ENCODE results near the gene GMNC.

Gene GMNC

GRCh38 chr3:190847436-190847835, 15.1 kb downstream of the GMNC start:
- Histone ChIP-seq H3K4me1 (ENCODE audit: insufficient read depth, low read length) (no peaks in the 10 kb centered on the region), H3K27ac (ENCODE audit: low read length) (no peak overlapping the region), H3K79me2 (ENCODE audit: insufficient read depth, low read length) (no peaks in the 10 kb centered on the region), H3K9ac (ENCODE audit: low read depth, low read length) (no peak overlapping the region), H4K20me1 (ENCODE audit: insufficient read depth, low read length) (no peaks in the 10 kb centered on the region), H3K36me3 (ENCODE audit: insufficient read depth, low read length) (no peaks in the 10 kb centered on the region), H3K4me2 (ENCODE audit: insufficient read depth, low read length) (no peak overlapping the region), H3K27me3 (ENCODE audit: insufficient read depth, low read length, poor library complexity) (no peaks in the 10 kb centered on the region), H2AFZ (ENCODE audit: low read depth, low read length) (no peak overlapping the region), H3K9me3 (ENCODE audit: insufficient read depth, low read length, severe bottlenecking) (no peaks in the 10 kb centered on the region), H3K4me3 (ENCODE audit: low read depth in 1 of 2, low read length in 2 of 2) (no peak overlapping the region)
- TF ChIP-seq, protein P1, sequence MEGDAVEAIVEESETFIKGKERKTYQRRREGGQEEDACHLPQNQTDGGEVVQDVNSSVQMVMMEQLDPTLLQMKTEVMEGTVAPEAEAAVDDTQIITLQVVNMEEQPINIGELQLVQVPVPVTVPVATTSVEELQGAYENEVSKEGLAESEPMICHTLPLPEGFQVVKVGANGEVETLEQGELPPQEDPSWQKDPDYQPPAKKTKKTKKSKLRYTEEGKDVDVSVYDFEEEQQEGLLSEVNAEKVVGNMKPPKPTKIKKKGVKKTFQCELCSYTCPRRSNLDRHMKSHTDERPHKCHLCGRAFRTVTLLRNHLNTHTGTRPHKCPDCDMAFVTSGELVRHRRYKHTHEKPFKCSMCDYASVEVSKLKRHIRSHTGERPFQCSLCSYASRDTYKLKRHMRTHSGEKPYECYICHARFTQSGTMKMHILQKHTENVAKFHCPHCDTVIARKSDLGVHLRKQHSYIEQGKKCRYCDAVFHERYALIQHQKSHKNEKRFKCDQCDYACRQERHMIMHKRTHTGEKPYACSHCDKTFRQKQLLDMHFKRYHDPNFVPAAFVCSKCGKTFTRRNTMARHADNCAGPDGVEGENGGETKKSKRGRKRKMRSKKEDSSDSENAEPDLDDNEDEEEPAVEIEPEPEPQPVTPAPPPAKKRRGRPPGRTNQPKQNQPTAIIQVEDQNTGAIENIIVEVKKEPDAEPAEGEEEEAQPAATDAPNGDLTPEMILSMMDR (IDR thresholded peaks at IDR 0.05; ENCODE audit: borderline replicate concordance, extremely low read depth, low read length, poor library complexity, severe bottlenecking) = no peak
- no peak for TF ChIP-seq EZH2 (IDR thresholded peaks at IDR 0.05; ENCODE audit: borderline replicate concordance, low read depth, low read length, severe bottlenecking)
- no peak for DNase-seq
- ATAC-seq (ENCODE audit: insufficient read depth, low read depth) = no peak

DNA sequence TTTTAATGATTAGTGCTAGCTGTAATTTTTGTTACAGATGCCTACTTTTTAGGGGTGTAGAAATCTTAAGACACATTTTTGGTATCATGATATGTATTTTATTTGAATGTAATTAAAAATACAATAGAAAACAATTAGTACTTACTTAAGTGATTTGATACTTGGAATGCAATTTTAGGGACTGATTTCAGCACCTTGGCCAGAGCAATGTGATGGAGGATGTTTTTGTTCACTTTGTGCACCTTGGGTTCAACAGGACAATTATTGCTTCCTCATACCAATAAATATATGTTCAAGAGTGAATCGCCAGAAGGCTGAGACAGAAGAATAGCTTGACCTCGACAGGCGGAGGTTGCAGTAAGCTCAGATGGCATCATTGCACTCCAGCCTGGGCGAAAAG, 22.3 kb downstream of the GMNC start:
- H4K20me1 ChIP-seq (ENCODE audit: insufficient read depth, low read length) = no peaks in the 10 kb centered on the region
- DNase-seq (peak; percentile 8), ATAC-seq (ENCODE audit: insufficient read depth, low read depth) (no peak)
- TF ChIP-seq, protein P1 (IDR thresholded peaks at IDR 0.05; ENCODE audit: borderline replicate concordance, extremely low read depth, low read length, poor library complexity, severe bottlenecking) = no peak
- TF ChIP-seq EZH2 (IDR thresholded peaks at IDR 0.05; ENCODE audit: borderline replicate concordance, low read depth, low read length, severe bottlenecking) = no peak
- H3K9me3 ChIP-seq (ENCODE audit: insufficient read depth, low read length, severe bottlenecking) = no peaks in the 10 kb centered on the region
- no peak overlapping the region for H2AFZ ChIP-seq (ENCODE audit: low read depth, low read length)
- no peak overlapping the region for H3K4me2 ChIP-seq (ENCODE audit: insufficient read depth, low read length)
- H3K79me2 ChIP-seq (ENCODE audit: insufficient read depth, low read length) = no peaks in the 10 kb centered on the region
- no peak overlapping the region for H3K9ac ChIP-seq (ENCODE audit: low read depth, low read length)
- H3K27me3 ChIP-seq (ENCODE audit: insufficient read depth, low read length, poor library complexity) = no peaks in the 10 kb centered on the region
- no peak overlapping the region for H3K27ac ChIP-seq (ENCODE audit: low read length)
- no peak overlapping the region for H3K4me3 ChIP-seq (ENCODE audit: low read depth in 1 of 2, low read length in 2 of 2)
- no peaks in the 10 kb centered on the region for H3K4me1 ChIP-seq (ENCODE audit: insufficient read depth, low read length)
- H3K36me3 ChIP-seq (ENCODE audit: insufficient read depth, low read length) = no peaks in the 10 kb centered on the region

GRCh38 chr3:190831225-190831624, 31.3 kb downstream of the GMNC start:
- no peaks in the 10 kb centered on the region for H3K27me3 ChIP-seq (ENCODE audit: insufficient read depth, low read length, poor library complexity)
- H3K9ac ChIP-seq (ENCODE audit: low read depth, low read length) = no peak overlapping the region
- no peaks in the 10 kb centered on the region for H3K9me3 ChIP-seq (ENCODE audit: insufficient read depth, low read length, severe bottlenecking)
- no peak overlapping the region for H3K4me2 ChIP-seq (ENCODE audit: insufficient read depth, low read length)
- H3K27ac ChIP-seq (ENCODE audit: low read length) = no peak overlapping the region
- no peak overlapping the region for H2AFZ ChIP-seq (ENCODE audit: low read depth, low read length)
- H3K4me3 ChIP-seq (ENCODE audit: low read depth in 1 of 2, low read length in 2 of 2) = no peak overlapping the region
- H3K4me1 ChIP-seq (ENCODE audit: insufficient read depth, low read length) = no peaks in the 10 kb centered on the region
- no peaks in the 10 kb centered on the region for H3K36me3 ChIP-seq (ENCODE audit: insufficient read depth, low read length)
- H3K79me2 ChIP-seq (ENCODE audit: insufficient read depth, low read length) = no peaks in the 10 kb centered on the region
- H4K20me1 ChIP-seq (ENCODE audit: insufficient read depth, low read length) = no peaks in the 10 kb centered on the region
- no peak for TF ChIP-seq EZH2 (IDR thresholded peaks at IDR 0.05; ENCODE audit: borderline replicate concordance, low read depth, low read length, severe bottlenecking)
- TF ChIP-seq, protein P1 (IDR thresholded peaks at IDR 0.05; ENCODE audit: borderline replicate concordance, extremely low read depth, low read length, poor library complexity, severe bottlenecking) = no peak
- DNase-seq (no peak), ATAC-seq (ENCODE audit: insufficient read depth, low read depth) (no peak)

DNA sequence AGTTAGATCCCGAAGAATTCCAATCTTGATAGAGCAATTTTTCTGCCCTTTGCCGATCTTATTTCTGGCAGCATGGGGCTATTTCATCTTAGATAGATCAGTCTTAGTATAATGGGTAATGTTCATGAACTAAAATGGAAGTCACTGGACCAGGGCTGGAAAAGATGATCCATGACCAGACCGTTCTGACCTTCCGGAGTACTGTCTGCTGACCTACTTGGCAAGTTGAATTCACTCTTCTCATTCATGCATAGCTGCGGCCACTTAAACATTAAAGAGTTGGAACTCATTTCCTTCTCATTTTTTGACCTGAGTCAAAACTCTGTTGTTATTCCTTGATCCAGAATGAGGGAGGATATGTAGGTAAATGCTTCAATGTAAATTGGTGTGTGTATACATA, 32.5 kb downstream of the GMNC start:
- H3K4me2 ChIP-seq (ENCODE audit: insufficient read depth, low read length) = no peak overlapping the region
- no peaks in the 10 kb centered on the region for H3K9me3 ChIP-seq (ENCODE audit: insufficient read depth, low read length, severe bottlenecking)
- DNase-seq (no peak), ATAC-seq (ENCODE audit: insufficient read depth, low read depth) (no peak)
- H3K27ac ChIP-seq (ENCODE audit: low read length) = no peak overlapping the region
- H3K79me2 ChIP-seq (ENCODE audit: insufficient read depth, low read length) = no peaks in the 10 kb centered on the region
- H3K4me3 ChIP-seq (ENCODE audit: low read depth in 1 of 2, low read length in 2 of 2) = no peak overlapping the region
- no peaks in the 10 kb centered on the region for H3K27me3 ChIP-seq (ENCODE audit: insufficient read depth, low read length, poor library complexity)
- no peaks in the 10 kb centered on the region for H3K4me1 ChIP-seq (ENCODE audit: insufficient read depth, low read length)
- H3K9ac ChIP-seq (ENCODE audit: low read depth, low read length) = no peak overlapping the region
- TF ChIP-seq EZH2 (IDR thresholded peaks at IDR 0.05; ENCODE audit: borderline replicate concordance, low read depth, low read length, severe bottlenecking) = no peak
- TF ChIP-seq, protein P1 (IDR thresholded peaks at IDR 0.05; ENCODE audit: borderline replicate concordance, extremely low read depth, low read length, poor library complexity, severe bottlenecking) = no peak
- H2AFZ ChIP-seq (ENCODE audit: low read depth, low read length) = no peak overlapping the region
- no peaks in the 10 kb centered on the region for H4K20me1 ChIP-seq (ENCODE audit: insufficient read depth, low read length)
- no peaks in the 10 kb centered on the region for H3K36me3 ChIP-seq (ENCODE audit: insufficient read depth, low read length)
